SK-MEL-5 (cell line): ENCODE measurements around the gene AKT3. TPM values are rescaled to one million over a fixed set of nuclear protein-coding genes. Genes with fewer than 3 reads are reported as not detected.
A peak's percentile ranks its signal among the peaks of the same experiment; 100 is the strongest.

Experiments
- DNase-seq: peaks from one replicate; pipeline ENCODE4 v3.0.0-alpha.2; 2016; ENCODE audit warnings: low read depth, low spot score
- in situ Hi-C: cut with HindIII; loops from 2 replicates; pipeline ENCODE4 v1.10.0; 2016; ENCODE audit warnings: low sequenced_read_pairs, high pct_unique_total_duplicates, low pct_unique_long_range_greater_than_20kb
- total RNA-seq: library from RNA; depleted of rRNA; stranded (reverse); fragments of >200 nt; shearing (Covaris generic); gene quantifications from 2 replicates; pipeline ENCODE4 v1.2.3, GENCODE V29; 2014

AKT3 gene
- total RNA-seq, 1 experiment from 2014 or later, result 29.3 TPM

GRCh38 chr1:243528459-243529121 lies 321.5 kb downstream of the AKT3 start:
- in situ Hi-C loops, result no loop called here
- no peak for DNase-seq

- in situ Hi-C loops, result no loop called here
- peak; percentile 20 for DNase-seq
Measured at GRCh38 chr1:243526180-243526579, 323.9 kb downstream of the AKT3 start.

- in situ Hi-C loops, result no loop called here
- DNase-seq, result no peak
Measured at GRCh38 chr1:243525085-243525487, 325.0 kb downstream of the AKT3 start.

- DNase-seq, result no peak
- in situ Hi-C loops, result no loop called here
Measured at GRCh38 chr1:243523766-243524165, 326.3 kb downstream of the AKT3 start.

GRCh38 chr1:243520831-243521230 lies 329.2 kb downstream of the AKT3 start:
- no peak for DNase-seq
- in situ Hi-C loops, result no loop called here

GRCh38 chr1:243514927-243515326 lies 335.1 kb downstream of the AKT3 start:
- no peak for DNase-seq
- in situ Hi-C loops, result no loop called here

- in situ Hi-C loops, result no loop called here
- DNase-seq, result no peak
Measured at GRCh38 chr1:243513726-243514491, 336.1 kb downstream of the AKT3 start.

GRCh38 chr1:243510928-243511327 lies 339.1 kb downstream of the AKT3 start:
- no peak for DNase-seq
- in situ Hi-C loops, result no loop called here

GRCh38 chr1:243508943-243509342 lies 341.1 kb downstream of the AKT3 start:
- DNase-seq, result no peak
- in situ Hi-C loops, result no loop called here

- DNase-seq, result no peak
- in situ Hi-C loops, result no loop called here
Measured at GRCh38 chr1:243508303-243508713, 341.7 kb downstream of the AKT3 start.

GRCh38 chr1:243507672-243508302 lies 342.3 kb downstream of the AKT3 start:
- in situ Hi-C loops, result no loop called here
- no peak for DNase-seq

GRCh38 chr1:243507001-243507671 lies 342.9 kb downstream of the AKT3 start:
- no peak for DNase-seq
- in situ Hi-C loops, result no loop called here

GRCh38 chr1:243505986-243506689 lies 343.9 kb downstream of the AKT3 start:
- peak; percentile 32 for DNase-seq
- in situ Hi-C loops, result no loop called here

- DNase-seq, result no peak
- in situ Hi-C loops, result no loop called here
Measured at GRCh38 chr1:243503155-243503554, 346.9 kb downstream of the AKT3 start.

GRCh38 chr1:243501002-243501401 lies 349.0 kb downstream of the AKT3 start:
- no peak for DNase-seq
- in situ Hi-C loops, result no loop called here

- in situ Hi-C loops, result no loop called here
- DNase-seq, result no peak
Measured at GRCh38 chr1:243500512-243500911, 349.5 kb downstream of the AKT3 start.

- in situ Hi-C loops, result no loop called here
- no peak for DNase-seq
Measured at GRCh38 chr1:243499711-243500110, 350.3 kb downstream of the AKT3 start.

GRCh38 chr1:243499248-243499647 lies 350.8 kb downstream of the AKT3 start:
- DNase-seq, result no peak
- in situ Hi-C loops, result no loop called here
